Body of pancreas (tissue), 4 donors: ENCODE measurements around the gene LBP. TPM values are rescaled to one million over a fixed set of nuclear protein-coding genes. Genes with fewer than 3 reads are reported as not detected.
"Not testable (repeated sequence)": the region's sequence is repeated elsewhere in the genome, so short reads cannot be mapped to it uniquely, and the experiment has no call there.

Source experiments
- ATAC-seq: fragments of 150-250 bp; one replicate; pipeline ENCODE4 v1.9.1; 2016
- DNase-seq, 4 donors: peaks; one replicate each; pipeline ENCODE4 v3.0.0-alpha.2; 2019
- H3K27ac ChIP-seq, 4 donors: fragments of 200-600 bp; sonication (generic); 1 replicate in 3 of 4; 2 replicates in 1 of 4; pipeline versions ENCODE4 v1.5.1 to v1.6.1; 2016 to 2019; ENCODE audit warnings: mild to moderate bottlenecking in 1 of 4, mixed read lengths in 1 of 4, moderate library complexity in 1 of 4
- H3K27me3 ChIP-seq, 2 donors: fragments of 200-600 bp; sonication (generic); one replicate each; pipeline ENCODE4 v1.6.0; 2016; ENCODE audit warnings: mild to moderate bottlenecking in 1 of 2
- H3K36me3 ChIP-seq, 2 donors: fragments of 200-600 bp; sonication (generic); replicated peaks in 1 of 2; 2 replicates each; pipeline ENCODE4 v1.5.1; 2016; ENCODE audit warnings: low read depth in 2 of 2; ENCODE audit not compliant: insufficient read depth in 1 of 2
- H3K4me1 ChIP-seq: fragments of 200-600 bp; sonication (generic); one replicate; pipeline ENCODE4 v1.6.0; 2016
- H3K4me3 ChIP-seq, 2 donors: fragments of 200-600 bp; sonication (generic); 1 replicate in 1 of 2; 2 replicates in 1 of 2; pipeline ENCODE4 v1.5.1; 2016 to 2019
- H3K9me3 ChIP-seq, 3 donors: fragments of 200-600 bp; sonication (generic); 1 replicate in 2 of 3; 2 replicates in 1 of 3; pipeline ENCODE4 v1.5.1; 2016
- POLR2A ChIP-seq, 3 donors: fragments of 450-650 bp; IDR thresholded peaks; one replicate each; pipeline ENCODE4 v1.6.1; 2016; ENCODE audit warnings: antibody characterized with exemption in 3 of 3, mild to moderate bottlenecking in 2 of 3
- WGBS, 2 donors: methylation state at CpG; one replicate each; pipeline ENCODE4 v1.1.5; 2017; 5-methylcytosine and 5-hydroxymethylcytosine counted together
- intact Hi-C: fragments of 100-400 bp; cut with DNase I; formaldehyde crosslinking; loops from one replicate; pipeline ENCODE4 v1.15.1; 2023
- total RNA-seq, 2 donors: library from RNA; depleted of rRNA; stranded (reverse); fragments of >200 nt; gene quantifications; one replicate each; pipeline ENCODE4 v1.1.0, GENCODE V29; 2016
- TF ChIP-seq, protein P1 (sequence below), 7 experiments: fragments of 450-650 bp in 4 of 7; fragments of 200-600 bp in 3 of 7; sonication (generic) in 3 of 7; IDR thresholded peaks; one replicate each; pipeline ENCODE4 v1.5.1; 2016 to 2019; ENCODE audit warnings: antibody characterized with exemption in 7 of 7

LBP gene
- total RNA-seq, 2 donors from 2014 or later: 0.66 TPM; not detected in 1

DNA sequence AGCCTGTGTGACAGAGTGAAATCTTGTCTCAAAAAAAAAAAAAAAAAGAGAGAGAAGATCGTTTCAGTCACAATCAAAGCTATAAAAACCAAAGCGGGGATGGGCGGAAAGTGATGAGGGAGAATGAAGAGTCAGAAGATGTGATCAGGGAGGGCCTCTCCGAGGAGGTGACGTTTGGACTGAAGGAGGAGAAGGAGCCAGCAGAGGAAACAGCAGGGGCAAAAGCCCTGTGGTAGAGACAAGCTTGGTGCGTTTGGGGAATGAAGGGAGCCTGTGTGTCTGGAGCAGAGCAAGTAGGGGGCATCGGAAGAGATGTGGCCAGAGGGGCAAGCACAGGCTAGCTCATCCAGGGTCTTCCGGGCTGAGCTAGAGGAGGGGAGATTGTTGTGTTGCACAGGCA lies 14.5 kb upstream of the LBP start:
- TF ChIP-seq, protein P1, sequence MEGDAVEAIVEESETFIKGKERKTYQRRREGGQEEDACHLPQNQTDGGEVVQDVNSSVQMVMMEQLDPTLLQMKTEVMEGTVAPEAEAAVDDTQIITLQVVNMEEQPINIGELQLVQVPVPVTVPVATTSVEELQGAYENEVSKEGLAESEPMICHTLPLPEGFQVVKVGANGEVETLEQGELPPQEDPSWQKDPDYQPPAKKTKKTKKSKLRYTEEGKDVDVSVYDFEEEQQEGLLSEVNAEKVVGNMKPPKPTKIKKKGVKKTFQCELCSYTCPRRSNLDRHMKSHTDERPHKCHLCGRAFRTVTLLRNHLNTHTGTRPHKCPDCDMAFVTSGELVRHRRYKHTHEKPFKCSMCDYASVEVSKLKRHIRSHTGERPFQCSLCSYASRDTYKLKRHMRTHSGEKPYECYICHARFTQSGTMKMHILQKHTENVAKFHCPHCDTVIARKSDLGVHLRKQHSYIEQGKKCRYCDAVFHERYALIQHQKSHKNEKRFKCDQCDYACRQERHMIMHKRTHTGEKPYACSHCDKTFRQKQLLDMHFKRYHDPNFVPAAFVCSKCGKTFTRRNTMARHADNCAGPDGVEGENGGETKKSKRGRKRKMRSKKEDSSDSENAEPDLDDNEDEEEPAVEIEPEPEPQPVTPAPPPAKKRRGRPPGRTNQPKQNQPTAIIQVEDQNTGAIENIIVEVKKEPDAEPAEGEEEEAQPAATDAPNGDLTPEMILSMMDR (IDR thresholded peaks at IDR 0.05): no peak
- no peak for TF ChIP-seq POLR2A (IDR thresholded peaks at IDR 0.05)
- Histone ChIP-seq H3K4me1 (no peaks in the 10 kb centered on the region), H3K36me3 (no peaks in the 10 kb centered on the region), H3K9me3 (no peaks in the 10 kb centered on the region), H3K27ac (no peak overlapping the region), H3K4me3 (no peak overlapping the region), H3K27me3 (no peaks in the 10 kb centered on the region)
- DNase-seq (no peak), ATAC-seq (no peak)
- 63 to 67% methylated on average over 8 of the region's 8 CpGs for WGBS, 2 donors
- intact Hi-C loops: no loop called here

- no peaks in the 10 kb centered on the region for H3K27me3 ChIP-seq
- no peak overlapping the region for H3K27ac ChIP-seq
- TF ChIP-seq, protein P1 (IDR thresholded peaks at IDR 0.05): no peak
- no peak for TF ChIP-seq POLR2A (IDR thresholded peaks at IDR 0.05)
- no peaks in the 10 kb centered on the region for H3K36me3 ChIP-seq
- intact Hi-C loops: no loop called here
- no peaks in the 10 kb centered on the region for H3K4me1 ChIP-seq
- 57 to 76% methylated on average over 8 of the region's 8 CpGs for WGBS, 2 donors
- no peak for DNase-seq
- H3K4me3 ChIP-seq: no peak overlapping the region
- peaks cover 0 to 6% (median 0%) of the 10 kb centered on the region in 3 donors for H3K9me3 ChIP-seq
- ATAC-seq: no peak
Measured at GRCh38 chr20:38334016-38334415, 12.3 kb upstream of the LBP start.

DNA sequence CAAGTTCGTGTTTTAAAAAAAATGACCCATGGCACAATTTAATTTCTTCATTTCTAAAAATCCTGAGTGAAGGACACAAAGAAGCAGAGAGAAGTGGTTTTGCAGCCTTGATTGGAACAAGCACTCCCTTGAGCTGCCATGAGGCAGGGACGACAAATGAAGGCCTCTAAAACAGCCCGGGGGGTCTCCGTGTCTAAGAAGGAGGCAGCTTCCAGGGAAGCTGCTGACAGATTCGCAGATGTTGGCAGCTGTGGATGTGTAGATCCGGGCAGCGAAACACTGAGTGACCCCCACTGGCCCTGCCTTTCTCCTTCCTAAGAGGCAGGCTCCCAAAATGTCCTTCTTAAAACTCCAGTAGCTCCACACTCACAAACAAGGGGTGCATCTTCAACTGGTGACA lies 9.6 kb upstream of the LBP start:
- 40 to 50% methylated on average over 6 to 7 of the region's 7 CpGs for WGBS, 2 donors
- H3K4me1 ChIP-seq: no peaks in the 10 kb centered on the region
- DNase-seq (no peak), ATAC-seq (no peak)
- no peak overlapping the region for H3K27ac ChIP-seq
- intact Hi-C loops: no loop called here
- peaks cover 0 to 6% (median 0%) of the 10 kb centered on the region in 3 donors for H3K9me3 ChIP-seq
- TF ChIP-seq POLR2A (IDR thresholded peaks at IDR 0.05): no peak
- TF ChIP-seq, protein P1 (IDR thresholded peaks at IDR 0.05): no peak
- no peaks in the 10 kb centered on the region for H3K36me3 ChIP-seq
- no peak overlapping the region for H3K4me3 ChIP-seq
- H3K27me3 ChIP-seq: no peaks in the 10 kb centered on the region

DNA sequence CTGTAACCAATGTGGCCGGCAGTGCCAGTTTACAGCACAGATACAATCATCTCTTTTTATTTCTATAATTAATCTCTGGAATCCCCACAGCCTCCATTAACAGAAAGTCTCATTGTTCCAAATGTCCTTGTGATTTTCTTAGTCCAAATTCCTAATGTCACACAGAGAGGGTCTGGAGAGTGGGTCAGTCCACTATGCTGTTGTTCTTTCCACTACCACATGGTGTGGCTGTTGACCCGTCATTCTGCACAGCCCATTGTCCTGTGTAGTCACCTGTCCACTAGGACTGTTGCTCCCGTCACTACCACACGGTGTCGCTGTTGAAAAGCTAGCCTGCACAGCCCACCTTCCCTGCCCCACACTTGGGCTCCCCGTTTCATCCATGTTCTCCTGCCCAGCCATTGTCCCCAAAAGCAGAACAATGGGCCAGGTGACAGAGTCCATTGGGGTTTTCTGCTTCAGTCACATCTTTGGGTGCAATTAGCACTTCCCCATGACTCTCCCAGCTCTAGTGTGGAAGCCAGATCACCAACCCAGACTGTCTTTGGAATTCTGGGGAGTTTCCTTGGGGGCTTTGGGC lies 8.6 kb upstream of the LBP start:
- H3K9me3 ChIP-seq: peaks cover 0 to 6% (median 0%) of the 10 kb centered on the region in 3 donors
- no peak overlapping the region for H3K4me3 ChIP-seq
- H3K4me1 ChIP-seq: no peaks in the 10 kb centered on the region
- H3K27ac ChIP-seq: no peak overlapping the region
- ATAC-seq (no peak), DNase-seq (no peak)
- no peaks in the 10 kb centered on the region for H3K27me3 ChIP-seq
- TF ChIP-seq, protein P1 (IDR thresholded peaks at IDR 0.05): peak in 1 of 7 experiments; percentile 25
- no peak for TF ChIP-seq POLR2A (IDR thresholded peaks at IDR 0.05)
- H3K36me3 ChIP-seq: no peaks in the 10 kb centered on the region
- intact Hi-C loops: no loop called here
- 30 to 34% methylated on average over 6 of the region's 6 CpGs for WGBS, 2 donors

GRCh38 chr20:38338849-38339520 lies 7.3 kb upstream of the LBP start:
- H3K27ac ChIP-seq: no peak overlapping the region
- peaks cover 0 to 6% (median 0%) of the 10 kb centered on the region in 3 donors for H3K9me3 ChIP-seq
- DNase-seq (no peak), ATAC-seq (no peak)
- no peaks in the 10 kb centered on the region for H3K4me1 ChIP-seq
- TF ChIP-seq, protein P1 (IDR thresholded peaks at IDR 0.05): peak in 1 of 7 experiments; percentile 6
- no peak for TF ChIP-seq POLR2A (IDR thresholded peaks at IDR 0.05)
- H3K36me3 ChIP-seq: no peaks in the 10 kb centered on the region
- H3K27me3 ChIP-seq: no peaks in the 10 kb centered on the region
- H3K4me3 ChIP-seq: no peak overlapping the region
- 25 to 36% methylated on average over 7 of the region's 7 CpGs for WGBS, 2 donors
- intact Hi-C loops: no loop called here

DNA sequence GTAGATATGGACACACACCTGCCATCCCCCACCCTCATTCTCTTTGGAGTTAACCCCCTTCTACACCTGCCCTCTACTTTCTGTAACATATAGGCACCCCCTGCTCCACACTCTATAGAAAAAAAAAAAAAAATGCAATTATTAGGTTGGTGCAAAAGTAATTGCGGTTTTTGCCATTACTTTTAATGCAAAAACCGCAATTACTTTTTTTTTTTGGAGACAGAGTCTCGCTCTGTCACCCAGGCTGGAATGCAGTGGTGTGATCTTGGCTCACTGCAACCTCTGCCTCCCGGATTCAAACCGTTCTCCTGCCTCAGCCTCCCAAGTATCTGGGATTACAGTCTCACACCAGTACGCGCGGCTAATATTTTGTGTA lies 6.8 kb upstream of the LBP start:
- H3K4me1 ChIP-seq, H3K4me3 ChIP-seq, intact Hi-C loops, DNase-seq, H3K27ac ChIP-seq, H3K36me3 ChIP-seq, H3K9me3 ChIP-seq, ATAC-seq, H3K27me3 ChIP-seq: not testable (repeated sequence)
- 78 to 88% methylated on average over 8 of the region's 8 CpGs for WGBS, 2 donors
